ENCODE measurements around the gene BCL7B.
"Not testable (repeated sequence)": the region's sequence is repeated elsewhere in the genome, so short reads cannot be mapped to it uniquely, and the experiment has no call there.

BCL7B gene

GRCh38 chr7:73537051-73537450 is 20.4 kb downstream of the BCL7B start:
- no CpG with 5 or more reads among the region's 16 CpGs for WGBS (ENCODE audit: extremely low coverage, insufficient coverage, insufficient read length)
- peaks cover 31 to 39% of the 10 kb centered on the region in 2 experiments for H3K36me3 ChIP-seq (ENCODE audit: control insufficient read depth in 1 of 2, insufficient read depth in 2 of 2, low read length in 2 of 2)

DNA sequence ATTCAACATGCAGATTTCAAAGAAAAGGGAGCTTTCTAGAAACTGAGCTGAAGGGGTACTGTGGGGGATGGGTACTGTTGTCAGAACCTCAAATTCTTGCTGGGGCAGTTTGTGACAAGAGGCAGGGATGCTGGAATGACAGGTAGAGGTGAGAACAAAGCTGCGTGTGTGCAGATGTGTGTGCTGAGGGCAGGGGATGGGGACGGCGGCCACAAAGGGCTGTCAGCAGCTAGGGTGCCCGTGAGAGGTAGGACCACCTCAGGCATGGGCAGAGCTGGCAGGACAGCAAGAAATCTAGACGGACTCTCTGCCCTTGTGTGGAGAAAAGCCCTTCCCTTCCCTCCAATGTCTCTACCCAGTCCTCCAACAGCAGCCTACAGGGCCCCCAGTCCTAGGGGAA is 21.0 kb downstream of the BCL7B start:
- H2BK5ac ChIP-seq (ENCODE audit: low read depth, low read length, poor library complexity), result no peak overlapping the region
- no peak overlapping the region for H4K91ac ChIP-seq (ENCODE audit: low read depth, low read length)
- DNase-seq, result no peak
- H3K18ac ChIP-seq (ENCODE audit: low read length), result no peak overlapping the region
- whole genome bisulfite sequencing (ENCODE audit: extremely low coverage, insufficient coverage, insufficient read length), result no CpG with 5 or more reads among the region's 5 CpGs
- no peak overlapping the region for H3K14ac ChIP-seq (ENCODE audit: low read length)
- H3K4me2 ChIP-seq (ENCODE audit: low read length), result no peak overlapping the region
- peaks cover 0 to 10% of the 10 kb centered on the region in 2 experiments for H3K4me1 ChIP-seq (ENCODE audit: control insufficient read depth in 1 of 2, insufficient read depth in 2 of 2, low read length in 2 of 2)
- H3K27ac ChIP-seq (ENCODE audit: low read depth, low read length), result no peak overlapping the region
- no peak overlapping the region for H3K4ac ChIP-seq (ENCODE audit: low read depth, low read length)
- H3K79me1 ChIP-seq (ENCODE audit: low read length), result no peaks in the 10 kb centered on the region
- peaks cover 26 to 34% of the 10 kb centered on the region in 2 experiments for H3K36me3 ChIP-seq (ENCODE audit: control insufficient read depth in 1 of 2, insufficient read depth in 2 of 2, low read length in 2 of 2)
- H3K23ac ChIP-seq (ENCODE audit: low read length), result no peak overlapping the region
- no peak overlapping the region for H4K8ac ChIP-seq (ENCODE audit: low read depth, low read length)
- no peaks in the 10 kb centered on the region for H3K79me2 ChIP-seq (ENCODE audit: control insufficient read depth, insufficient read depth, low read length, poor library complexity)
- no peak overlapping the region for H3K4me3 ChIP-seq (ENCODE audit: low read depth, low read length)
- H3K27me3 ChIP-seq (ENCODE audit: insufficient read depth, low read length), result no peaks in the 10 kb centered on the region
- H2AFZ ChIP-seq (ENCODE audit: insufficient read depth, low read length, poor library complexity), result no peak overlapping the region
- H2AK5ac ChIP-seq (ENCODE audit: low read length), result no peak overlapping the region
- no peak overlapping the region for H4K12ac ChIP-seq (ENCODE audit: low read depth, low read length)
- H3K9ac ChIP-seq (ENCODE audit: low read length), result no peak overlapping the region
- no peaks in the 10 kb centered on the region for H3K9me3 ChIP-seq (ENCODE audit: insufficient read depth, low read depth, low read length)
- no peak overlapping the region for H2BK120ac ChIP-seq (ENCODE audit: insufficient read depth, low read length, poor library complexity)
- H2BK12ac ChIP-seq (ENCODE audit: low read length), result no peak overlapping the region

More at GRCh38 chr7:73537051-73537450, 20.4 kb downstream of the BCL7B start:
- no peak overlapping the region for H3K9ac ChIP-seq (ENCODE audit: low read length)
- H3K4ac ChIP-seq (ENCODE audit: low read depth, low read length), result no peak overlapping the region
- H3K4me2 ChIP-seq (ENCODE audit: low read length), result no peak overlapping the region
- H3K4me1 ChIP-seq (ENCODE audit: control insufficient read depth in 1 of 2, insufficient read depth in 2 of 2, low read length in 2 of 2), result peaks cover 0 to 10% of the 10 kb centered on the region in 2 experiments
- H2AFZ ChIP-seq (ENCODE audit: insufficient read depth, low read length, poor library complexity), result no peak overlapping the region
- no peak for DNase-seq
- H4K12ac ChIP-seq (ENCODE audit: low read depth, low read length), result no peak overlapping the region
- no peak overlapping the region for H3K14ac ChIP-seq (ENCODE audit: low read length)
- no peaks in the 10 kb centered on the region for H3K9me3 ChIP-seq (ENCODE audit: insufficient read depth, low read depth, low read length)
- H2AK5ac ChIP-seq (ENCODE audit: low read length), result no peak overlapping the region
- no peak overlapping the region for H3K27ac ChIP-seq (ENCODE audit: low read depth, low read length)
- H3K79me2 ChIP-seq (ENCODE audit: control insufficient read depth, insufficient read depth, low read length, poor library complexity), result no peaks in the 10 kb centered on the region
- no peak overlapping the region for H3K23ac ChIP-seq (ENCODE audit: low read length)
- no peak overlapping the region for H3K4me3 ChIP-seq (ENCODE audit: low read depth, low read length)
- H3K18ac ChIP-seq (ENCODE audit: low read length), result no peak overlapping the region
- H2BK5ac ChIP-seq (ENCODE audit: low read depth, low read length, poor library complexity), result no peak overlapping the region
- no peaks in the 10 kb centered on the region for H3K27me3 ChIP-seq (ENCODE audit: insufficient read depth, low read length)
- no peak overlapping the region for H4K91ac ChIP-seq (ENCODE audit: low read depth, low read length)
- no peak overlapping the region for H2BK120ac ChIP-seq (ENCODE audit: insufficient read depth, low read length, poor library complexity)
- no peaks in the 10 kb centered on the region for H3K79me1 ChIP-seq (ENCODE audit: low read length)
- H2BK12ac ChIP-seq (ENCODE audit: low read length), result no peak overlapping the region
- H4K8ac ChIP-seq (ENCODE audit: low read depth, low read length), result no peak overlapping the region

DNA sequence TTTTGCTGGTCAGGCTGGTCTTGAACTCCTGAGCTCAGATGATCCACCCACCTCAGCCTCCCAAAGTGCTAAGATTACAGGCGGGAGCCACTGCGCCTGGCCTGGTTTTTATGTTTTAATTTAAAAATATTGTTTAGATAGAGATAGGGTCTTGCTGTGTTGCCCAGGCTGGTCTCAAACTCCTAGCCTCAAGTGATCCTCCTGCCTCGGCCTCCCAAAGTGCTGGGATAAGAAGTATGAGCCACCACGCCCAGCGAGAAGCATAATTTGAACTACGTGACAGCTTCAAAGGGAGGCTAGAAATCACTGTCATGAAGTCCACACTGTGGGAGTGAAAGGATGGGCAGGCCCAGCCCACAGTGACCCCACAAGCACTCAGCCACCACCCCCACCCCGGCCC is 21.6 kb downstream of the BCL7B start:
- WGBS (ENCODE audit: extremely low coverage, insufficient coverage, insufficient read length), result no CpG with 5 or more reads among the region's 7 CpGs
- H4K91ac ChIP-seq (ENCODE audit: low read depth, low read length); H3K4me1 ChIP-seq (ENCODE audit: control insufficient read depth in 1 of 2, insufficient read depth in 2 of 2, low read length in 2 of 2); H4K8ac ChIP-seq (ENCODE audit: low read depth, low read length); H3K27ac ChIP-seq (ENCODE audit: low read depth, low read length); H3K4me3 ChIP-seq (ENCODE audit: low read depth, low read length); H3K9ac ChIP-seq (ENCODE audit: low read length); H2BK5ac ChIP-seq (ENCODE audit: low read depth, low read length, poor library complexity); H3K27me3 ChIP-seq (ENCODE audit: insufficient read depth, low read length); H2BK12ac ChIP-seq (ENCODE audit: low read length); H3K4ac ChIP-seq (ENCODE audit: low read depth, low read length); H2AK5ac ChIP-seq (ENCODE audit: low read length); H4K12ac ChIP-seq (ENCODE audit: low read depth, low read length); H2AFZ ChIP-seq (ENCODE audit: insufficient read depth, low read length, poor library complexity); H3K79me2 ChIP-seq (ENCODE audit: control insufficient read depth, insufficient read depth, low read length, poor library complexity); H2BK120ac ChIP-seq (ENCODE audit: insufficient read depth, low read length, poor library complexity); H3K18ac ChIP-seq (ENCODE audit: low read length); H3K79me1 ChIP-seq (ENCODE audit: low read length); H3K4me2 ChIP-seq (ENCODE audit: low read length); H3K14ac ChIP-seq (ENCODE audit: low read length); H3K9me3 ChIP-seq (ENCODE audit: insufficient read depth, low read depth, low read length); DNase-seq; H3K23ac ChIP-seq (ENCODE audit: low read length): not testable (repeated sequence)
- peaks cover 26 to 34% of the 10 kb centered on the region in 2 experiments for H3K36me3 ChIP-seq (ENCODE audit: control insufficient read depth in 1 of 2, insufficient read depth in 2 of 2, low read length in 2 of 2)

DNA sequence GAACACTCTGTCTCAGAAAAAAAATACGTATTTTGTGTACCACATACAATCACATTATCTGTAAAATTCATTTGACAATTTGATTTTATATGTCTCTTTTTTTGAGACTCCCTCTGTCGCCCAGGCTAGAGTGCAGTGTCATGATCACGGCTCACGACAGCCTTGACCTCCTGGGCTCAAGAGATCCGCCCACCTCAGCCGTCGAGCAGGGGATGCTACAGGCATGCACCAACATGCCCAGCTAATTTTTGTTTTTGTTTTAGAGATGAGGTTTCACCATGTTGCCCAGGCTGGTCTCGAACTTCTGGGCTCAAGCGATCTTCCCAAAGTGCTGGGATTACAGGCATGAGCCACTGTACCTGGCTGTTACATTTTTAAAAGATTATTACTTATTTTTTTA is 23.7 kb downstream of the BCL7B start:
- DNase-seq, result no peak
- Histone ChIP-seq H4K12ac (ENCODE audit: low read depth, low read length) (no peak overlapping the region), H3K4ac (ENCODE audit: low read depth, low read length) (no peak overlapping the region), H4K91ac (ENCODE audit: low read depth, low read length) (peak overlapping the region; percentile 33), H3K18ac (ENCODE audit: low read length) (no peak overlapping the region), H3K27me3 (ENCODE audit: insufficient read depth, low read length) (no peaks in the 10 kb centered on the region), H3K4me2 (ENCODE audit: low read length) (no peak overlapping the region), H3K9me3 (ENCODE audit: insufficient read depth, low read depth, low read length) (no peaks in the 10 kb centered on the region), H3K4me3 (ENCODE audit: low read depth, low read length) (no peak overlapping the region), H2AFZ (ENCODE audit: insufficient read depth, low read length, poor library complexity) (no peak overlapping the region), H3K9ac (ENCODE audit: low read length) (no peak overlapping the region), H3K4me1 (ENCODE audit: control insufficient read depth in 1 of 2, insufficient read depth in 2 of 2, low read length in 2 of 2) (peaks cover 0 to 10% of the 10 kb centered on the region in 2 experiments), H2BK5ac (ENCODE audit: low read depth, low read length, poor library complexity) (no peak overlapping the region), H3K23ac (ENCODE audit: low read length) (no peak overlapping the region), H4K8ac (ENCODE audit: low read depth, low read length) (peak overlapping the region; percentile 19), H3K27ac (ENCODE audit: low read depth, low read length) (no peak overlapping the region), H2AK5ac (ENCODE audit: low read length) (no peak overlapping the region), H3K36me3 (ENCODE audit: control insufficient read depth in 1 of 2, insufficient read depth in 2 of 2, low read length in 2 of 2) (peaks cover 19 to 22% of the 10 kb centered on the region in 2 experiments), H3K79me2 (ENCODE audit: control insufficient read depth, insufficient read depth, low read length, poor library complexity) (no peaks in the 10 kb centered on the region), H2BK120ac (ENCODE audit: insufficient read depth, low read length, poor library complexity) (peak overlapping the region; percentile 28), H2BK12ac (ENCODE audit: low read length) (peak overlapping the region; percentile 38), H3K79me1 (ENCODE audit: low read length) (no peaks in the 10 kb centered on the region), H3K14ac (ENCODE audit: low read length) (no peak overlapping the region)
- WGBS (ENCODE audit: extremely low coverage, insufficient coverage, insufficient read length), result no CpG with 5 or more reads among the region's 9 CpGs

Data from trophoblast cell (in vitro differentiated cells and primary cell).